GM12878 (cell line): Measurements from ENCODE around the gene FLOT1. TPM values are rescaled to one million over a fixed set of nuclear protein-coding genes. Genes with fewer than 3 reads are reported as not detected.

ENCODE experiments used
- ASH2L ChIP-seq: fragments of 300-600, 200-600 bp; sonication (generic); IDR thresholded peaks from 2 replicates; pipeline ENCODE4 v1.6.1; 2017; ENCODE audit warnings: low read depth, mild to moderate bottlenecking, borderline replicate concordance
- CREM ChIP-seq: IDR thresholded peaks from 2 replicates; pipeline ENCODE4 v1.6.1; 2014; ENCODE audit warnings: antibody characterized with exemption, low read depth
- ETV6 ChIP-seq, 2 experiments: fragments of 450-650 bp in 1 of 2; IDR thresholded peaks in 1 of 2; conservative IDR thresholded peaks in 1 of 2; 2 replicates each; pipeline ENCODE4 v1.6.1; 2014; ENCODE audit warnings: antibody characterized with exemption in 1 of 2, borderline replicate concordance in 1 of 2, low read depth in 1 of 2, mild to moderate bottlenecking in 1 of 2, moderate library complexity in 1 of 2
- IKZF1 ChIP-seq: fragments of 450-650 bp; conservative IDR thresholded peaks from 2 replicates; pipeline ENCODE4 v1.6.1; 2017; ENCODE audit warnings: antibody characterized with exemption, mild to moderate bottlenecking
- MEF2B ChIP-seq: fragments of 450-650 bp; IDR thresholded peaks from 2 replicates; pipeline ENCODE4 v1.6.1; 2018; ENCODE audit warnings: mild to moderate bottlenecking, moderate library complexity; ENCODE audit not compliant: partially characterized antibody, poor library complexity, severe bottlenecking
- NBN ChIP-seq: fragments of 450-650 bp; IDR thresholded peaks from 2 replicates; pipeline ENCODE4 v1.6.1; 2016
- NR2F1 ChIP-seq: fragments of 450-650 bp; conservative IDR thresholded peaks from 2 replicates; pipeline ENCODE4 v1.6.1; 2017; ENCODE audit warnings: mild to moderate bottlenecking
- POLR2AphosphoS5 ChIP-seq: IDR thresholded peaks from 2 replicates; pipeline ENCODE4 v1.6.1; 2011; ENCODE audit warnings: mild to moderate bottlenecking, low read length, inconsistent platforms
- RCOR1 ChIP-seq: conservative IDR thresholded peaks from 2 replicates; pipeline ENCODE4 v1.6.1; 2012; ENCODE audit warnings: low read depth, low read length, improper control_type of control experiment
- RELB ChIP-seq: fragments of 450-650 bp; IDR thresholded peaks from 2 replicates; pipeline ENCODE4 v1.6.1; 2017; ENCODE audit warnings: low read depth, mild to moderate bottlenecking, moderate library complexity
- SMC3 ChIP-seq: IDR thresholded peaks from 2 replicates; pipeline ENCODE4 v1.6.1; 2011; ENCODE audit warnings: low read length, improper control_type of control experiment, borderline replicate concordance
- SRF ChIP-seq, 2 experiments: IDR thresholded peaks; 2 replicates each; pipeline ENCODE4 v1.6.1; 2011; ENCODE audit warnings: low read depth in 2 of 2, low read length in 2 of 2, mild to moderate bottlenecking in 1 of 2, moderate library complexity in 1 of 2
- ZBED1 ChIP-seq: IDR thresholded peaks from 2 replicates; pipeline ENCODE4 v1.6.1; 2016; ENCODE audit warnings: borderline replicate concordance
- polyA plus RNA-seq, 11 experiments: library from polyadenylated mRNA; depleted of rRNA in 4 of 11; unstranded in 6 of 11; stranded (reverse) in 5 of 11; fragments of >200 nt; fragmentation: Nextera tagmentation in 4 of 11; fragmentation: Illumina TruSeq in 1 of 11; extraction: Ambion mirVana in 4 of 11; extraction: Trizol in 1 of 11; gene quantifications; 1 replicate in 1 of 11; 2 replicates in 10 of 11; pipeline versions ENCODE4 v1.2.1 to v1.2.3, GENCODE V29; 2011 to 2016; ENCODE audit warnings: inconsistent platforms in 2 of 11, missing spikeins in 2 of 11, low read depth in 1 of 11
- total RNA-seq, 4 experiments: library from RNA; depleted of rRNA in 3 of 4; stranded (reverse); fragments of >200 nt in 3 of 4; fragmentation: Illumina TruSeq in 1 of 4; extraction: Trizol in 1 of 4; gene quantifications; 2 replicates each; pipeline versions ENCODE4 v1.2.1 to v1.2.3, GENCODE V29; 2013 to 2021
- TF ChIP-seq, protein P1 (sequence below): fragments of 450-650 bp; IDR thresholded peaks from 2 replicates; pipeline ENCODE4 v1.6.1; 2017; ENCODE audit warnings: mild to moderate bottlenecking, low read depth, inconsistent platforms; ENCODE audit not compliant: poor library complexity, severe bottlenecking
- TF ChIP-seq, protein P2 (sequence below): fragments of 450-650 bp; IDR thresholded peaks from 2 replicates; pipeline ENCODE4 v1.6.1; 2018; ENCODE audit warnings: borderline replicate concordance, mild to moderate bottlenecking; ENCODE audit not compliant: partially characterized antibody
- TF ChIP-seq, protein P3 (sequence below): fragments of 450-650 bp; formaldehyde crosslinking; IDR thresholded peaks from 2 replicates; pipeline ENCODE4 v1.5.0; 2022; ENCODE audit warnings: mild to moderate bottlenecking, missing genetic modification characterization

The FLOT1 gene
- total and polyA plus RNA-seq, 10 of the 15 experiments (the other 5 are each of a cell fraction or from before 2014, with no cell fraction given) = 12.3 to 153 (median 112) TPM

DNA sequence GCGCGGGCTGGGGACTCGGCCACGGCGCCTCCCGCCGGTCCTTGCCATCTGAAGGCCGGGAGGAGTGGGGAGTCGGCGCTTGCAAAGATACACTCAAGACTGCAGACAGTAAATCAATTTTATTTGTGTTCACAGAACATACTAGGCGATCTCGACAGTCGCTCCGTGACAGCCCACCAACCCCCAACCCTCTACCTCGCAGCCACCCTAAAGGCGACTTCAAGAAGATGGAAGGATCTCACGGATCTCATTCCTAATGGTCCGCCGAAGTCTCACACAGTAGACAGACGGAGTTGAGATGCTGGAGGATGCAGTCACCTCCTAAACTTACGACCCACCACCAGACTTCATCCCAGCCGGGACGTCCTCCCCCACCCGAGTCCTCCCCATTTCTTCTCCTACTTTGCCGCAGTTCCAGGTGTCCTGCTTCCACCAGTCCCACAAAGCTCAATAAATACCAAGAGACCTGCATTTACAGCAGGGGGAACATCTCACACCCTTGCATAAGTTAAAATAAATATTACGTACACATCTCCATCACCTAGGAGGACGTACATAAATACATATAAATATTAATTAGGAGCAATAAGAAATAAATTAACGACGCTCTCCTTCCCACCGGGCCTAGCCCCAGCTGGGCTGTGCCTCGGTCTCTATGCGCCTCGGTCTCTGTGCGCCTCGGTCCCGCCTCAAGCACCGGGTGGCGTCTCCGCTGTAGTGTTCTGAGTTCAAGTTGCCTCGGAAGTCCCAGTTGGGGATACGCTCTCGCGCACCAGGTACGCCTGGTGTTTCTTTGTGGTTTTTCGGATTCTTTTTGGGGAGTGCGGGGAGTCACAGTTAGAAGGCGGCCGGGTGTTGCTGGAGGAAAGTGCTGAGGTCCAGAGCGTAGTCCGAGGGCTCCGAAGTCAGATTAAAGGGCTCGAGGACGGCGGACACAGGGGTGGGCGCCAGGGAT lies 889 bp upstream of the FLOT1 start (continued):
- TF ChIP-seq, protein P1, sequence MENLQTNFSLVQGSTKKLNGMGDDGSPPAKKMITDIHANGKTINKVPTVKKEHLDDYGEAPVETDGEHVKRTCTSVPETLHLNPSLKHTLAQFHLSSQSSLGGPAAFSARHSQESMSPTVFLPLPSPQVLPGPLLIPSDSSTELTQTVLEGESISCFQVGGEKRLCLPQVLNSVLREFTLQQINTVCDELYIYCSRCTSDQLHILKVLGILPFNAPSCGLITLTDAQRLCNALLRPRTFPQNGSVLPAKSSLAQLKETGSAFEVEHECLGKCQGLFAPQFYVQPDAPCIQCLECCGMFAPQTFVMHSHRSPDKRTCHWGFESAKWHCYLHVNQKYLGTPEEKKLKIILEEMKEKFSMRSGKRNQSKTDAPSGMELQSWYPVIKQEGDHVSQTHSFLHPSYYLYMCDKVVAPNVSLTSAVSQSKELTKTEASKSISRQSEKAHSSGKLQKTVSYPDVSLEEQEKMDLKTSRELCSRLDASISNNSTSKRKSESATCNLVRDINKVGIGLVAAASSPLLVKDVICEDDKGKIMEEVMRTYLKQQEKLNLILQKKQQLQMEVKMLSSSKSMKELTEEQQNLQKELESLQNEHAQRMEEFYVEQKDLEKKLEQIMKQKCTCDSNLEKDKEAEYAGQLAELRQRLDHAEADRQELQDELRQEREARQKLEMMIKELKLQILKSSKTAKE = peak; percentile 30
- no peak for TF ChIP-seq NR2F1
- TF ChIP-seq IKZF1 = peak; percentile 18
- TF ChIP-seq RCOR1 = no peak
- TF ChIP-seq SRF (IDR thresholded peaks at IDR 0.05; ENCODE audit: low read depth in 2 of 2, low read length in 2 of 2) = no peak
- TF ChIP-seq CREM = no peak
- TF ChIP-seq POLR2AphosphoS5 = peak; percentile 74
- TF ChIP-seq, protein P2, sequence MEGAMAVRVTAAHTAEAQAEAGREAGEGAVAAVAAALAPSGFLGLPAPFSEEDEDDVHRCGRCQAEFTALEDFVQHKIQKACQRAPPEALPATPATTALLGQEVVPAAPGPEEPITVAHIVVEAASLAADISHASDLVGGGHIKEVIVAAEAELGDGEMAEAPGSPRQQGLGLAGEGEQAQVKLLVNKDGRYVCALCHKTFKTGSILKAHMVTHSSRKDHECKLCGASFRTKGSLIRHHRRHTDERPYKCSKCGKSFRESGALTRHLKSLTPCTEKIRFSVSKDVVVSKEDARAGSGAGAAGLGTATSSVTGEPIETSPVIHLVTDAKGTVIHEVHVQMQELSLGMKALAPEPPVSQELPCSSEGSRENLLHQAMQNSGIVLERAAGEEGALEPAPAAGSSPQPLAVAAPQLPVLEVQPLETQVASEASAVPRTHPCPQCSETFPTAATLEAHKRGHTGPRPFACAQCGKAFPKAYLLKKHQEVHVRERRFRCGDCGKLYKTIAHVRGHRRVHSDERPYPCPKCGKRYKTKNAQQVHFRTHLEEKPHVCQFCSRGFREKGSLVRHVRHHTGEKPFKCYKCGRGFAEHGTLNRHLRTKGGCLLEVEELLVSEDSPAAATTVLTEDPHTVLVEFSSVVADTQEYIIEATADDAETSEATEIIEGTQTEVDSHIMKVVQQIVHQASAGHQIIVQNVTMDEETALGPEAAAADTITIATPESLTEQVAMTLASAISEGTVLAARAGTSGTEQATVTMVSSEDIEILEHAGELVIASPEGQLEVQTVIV = no peak
- TF ChIP-seq SMC3 = no peak
- TF ChIP-seq, protein P3, sequence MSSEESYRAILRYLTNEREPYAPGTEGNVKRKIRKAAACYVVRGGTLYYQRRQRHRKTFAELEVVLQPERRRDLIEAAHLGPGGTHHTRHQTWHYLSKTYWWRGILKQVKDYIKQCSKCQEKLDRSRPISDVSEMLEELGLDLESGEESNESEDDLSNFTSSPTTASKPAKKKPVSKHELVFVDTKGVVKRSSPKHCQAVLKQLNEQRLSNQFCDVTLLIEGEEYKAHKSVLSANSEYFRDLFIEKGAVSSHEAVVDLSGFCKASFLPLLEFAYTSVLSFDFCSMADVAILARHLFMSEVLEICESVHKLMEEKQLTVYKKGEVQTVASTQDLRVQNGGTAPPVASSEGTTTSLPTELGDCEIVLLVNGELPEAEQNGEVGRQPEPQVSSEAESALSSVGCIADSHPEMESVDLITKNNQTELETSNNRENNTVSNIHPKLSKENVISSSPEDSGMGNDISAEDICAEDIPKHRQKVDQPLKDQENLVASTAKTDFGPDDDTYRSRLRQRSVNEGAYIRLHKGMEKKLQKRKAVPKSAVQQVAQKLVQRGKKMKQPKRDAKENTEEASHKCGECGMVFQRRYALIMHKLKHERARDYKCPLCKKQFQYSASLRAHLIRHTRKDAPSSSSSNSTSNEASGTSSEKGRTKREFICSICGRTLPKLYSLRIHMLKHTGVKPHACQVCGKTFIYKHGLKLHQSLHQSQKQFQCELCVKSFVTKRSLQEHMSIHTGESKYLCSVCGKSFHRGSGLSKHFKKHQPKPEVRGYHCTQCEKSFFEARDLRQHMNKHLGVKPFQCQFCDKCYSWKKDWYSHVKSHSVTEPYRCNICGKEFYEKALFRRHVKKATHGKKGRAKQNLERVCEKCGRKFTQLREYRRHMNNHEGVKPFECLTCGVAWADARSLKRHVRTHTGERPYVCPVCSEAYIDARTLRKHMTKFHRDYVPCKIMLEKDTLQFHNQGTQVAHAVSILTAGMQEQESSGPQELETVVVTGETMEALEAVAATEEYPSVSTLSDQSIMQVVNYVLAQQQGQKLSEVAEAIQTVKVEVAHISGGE = no peak
- no peak for TF ChIP-seq MEF2B
- no peak for TF ChIP-seq ETV6 (conservative IDR thresholded peaks at IDR 0.05 in 1 of 2, IDR thresholded peaks at IDR 0.05 in 1 of 2; ENCODE audit: borderline replicate concordance in 1 of 2, low read depth in 1 of 2)
- TF ChIP-seq ZBED1 = no peak
- TF ChIP-seq ASH2L = no peak
- TF ChIP-seq RELB = 0 out of 2 replicates have a peak, but pooled peaks have one; percentile 1
- TF ChIP-seq NBN = no peak
